Left renal pelvis (tissue), 4 donors: Measurements from ENCODE around the gene PRCP. TPM values are rescaled to one million over a fixed set of nuclear protein-coding genes. Genes with fewer than 3 reads are reported as not detected.

Source experiments
- DNase-seq, 4 donors: peaks; one replicate each; pipeline ENCODE4 v3.0.0-alpha.2; 2013; ENCODE audit warnings: low read depth in 4 of 4, low spot score in 3 of 4
- polyA plus RNA-seq, 4 donors: library from polyadenylated mRNA; unstranded; fragments of 120-200 nt; gene quantifications; one replicate each; pipeline ENCODE4 v1.2.1, GENCODE V29; 2013; ENCODE audit not compliant: insufficient read length in 4 of 4

The PRCP gene
- polyA plus RNA-seq, 4 donors: 203 to 317 (median 264) TPM

GRCh38 chr11:82908311-82908710 is 8.1 kb upstream of the PRCP start:
- DNase-seq: no peak

GRCh38 chr11:82907371-82907770 is 7.1 kb upstream of the PRCP start:
- DNase-seq: no peak

- no peak for DNase-seq
These were observed 6.7 kb upstream of the PRCP start for GRCh38 chr11:82906931-82907330.

GRCh38 chr11:82906236-82906635 is 6.0 kb upstream of the PRCP start:
- DNase-seq: no peak

- DNase-seq: no peak
These were observed 3.8 kb upstream of the PRCP start for GRCh38 chr11:82903843-82904586.

GRCh38 chr11:82902880-82903279 is 2.6 kb upstream of the PRCP start:
- no peak for DNase-seq

GRCh38 chr11:82901922-82902485 is 1.8 kb upstream of the PRCP start:
- no peak for DNase-seq

GRCh38 chr11:82901165-82901921 is 1.1 kb upstream of the PRCP start, which contains the start of gene DDIAS:
TSS of gene DDIAS (plus strand) at chr11:82901736. CDS start at chr11:82914739, 13,003 bp downstream.
- DNase-seq: peak; percentile 94 to 99 (median 96)

GRCh38 chr11:82899957-82900276 is 313 bp downstream of the PRCP start:
- no peak for DNase-seq

GRCh38 chr11:82899186-82899820 is 927 bp downstream of the PRCP start:
- no peak for DNase-seq

GRCh38 chr11:82898241-82898640 is 2.0 kb downstream of the PRCP start:
- DNase-seq: no peak

GRCh38 chr11:82896183-82896582 is 4.0 kb downstream of the PRCP start:
- DNase-seq: no peak

GRCh38 chr11:82895437-82896091 is 4.7 kb downstream of the PRCP start:
- DNase-seq: no peak

GRCh38 chr11:82892611-82893169 is 7.5 kb downstream of the PRCP start:
- DNase-seq: no peak

- DNase-seq: no peak
These were observed 9.3 kb downstream of the PRCP start for GRCh38 chr11:82890936-82891335.

GRCh38 chr11:82890002-82890341 is 10.3 kb downstream of the PRCP start:
- DNase-seq: no peak

- DNase-seq: no peak
These were observed 10.9 kb downstream of the PRCP start for GRCh38 chr11:82889133-82890001.

- DNase-seq: no peak
These were observed 16.4 kb downstream of the PRCP start for GRCh38 chr11:82883853-82884252.

- no peak for DNase-seq
These were observed 25.3 kb downstream of the PRCP start for GRCh38 chr11:82874646-82875523.
